Esophagus muscularis mucosa (tissue), 3 donors: ENCODE data around the gene SCAF8.

Experiments used
- CTCF ChIP-seq, 3 experiments: fragments of 200-600 bp in 2 of 3; fragments of 450-650 bp in 1 of 3; sonication (generic) in 2 of 3; IDR thresholded peaks; one replicate each; pipeline ENCODE4 v1.5.1; 2017 to 2019; ENCODE audit warnings: antibody characterized with exemption in 3 of 3, mild to moderate bottlenecking in 2 of 3, moderate library complexity in 1 of 3
- POLR2A ChIP-seq: fragments of 450-650 bp; IDR thresholded peaks from one replicate; pipeline ENCODE4 v1.6.1; 2017; ENCODE audit warnings: antibody characterized with exemption, moderate library complexity, mild to moderate bottlenecking, low read depth

GRCh38 chr6:154796484-154796883 is 63.3 kb downstream of the SCAF8 start:
- TF ChIP-seq CTCF (IDR thresholded peaks at IDR 0.05) (no peak), POLR2A (no peak)
